Measurements from ENCODE around the gene CIRBP.

DNA sequence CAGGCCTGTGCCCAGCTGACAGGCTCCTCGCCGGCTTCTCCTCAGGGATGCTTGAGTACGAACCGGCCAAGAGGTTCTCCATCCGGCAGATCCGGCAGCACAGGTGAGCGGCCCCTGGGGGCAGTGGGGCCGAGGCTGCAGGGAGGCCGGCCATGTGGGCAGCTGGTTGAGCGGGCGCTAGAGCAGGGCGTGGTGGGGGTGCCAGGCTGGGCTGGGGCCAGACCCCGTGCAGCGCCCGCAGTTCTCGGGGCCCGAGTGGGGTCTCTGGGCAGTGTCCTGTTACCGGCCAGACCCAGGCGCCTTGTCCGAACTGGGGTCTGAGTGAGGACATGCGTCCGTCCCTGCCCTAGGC is 47.3 kb upstream of the CIRBP start:
- TF ChIP-seq, protein P1, sequence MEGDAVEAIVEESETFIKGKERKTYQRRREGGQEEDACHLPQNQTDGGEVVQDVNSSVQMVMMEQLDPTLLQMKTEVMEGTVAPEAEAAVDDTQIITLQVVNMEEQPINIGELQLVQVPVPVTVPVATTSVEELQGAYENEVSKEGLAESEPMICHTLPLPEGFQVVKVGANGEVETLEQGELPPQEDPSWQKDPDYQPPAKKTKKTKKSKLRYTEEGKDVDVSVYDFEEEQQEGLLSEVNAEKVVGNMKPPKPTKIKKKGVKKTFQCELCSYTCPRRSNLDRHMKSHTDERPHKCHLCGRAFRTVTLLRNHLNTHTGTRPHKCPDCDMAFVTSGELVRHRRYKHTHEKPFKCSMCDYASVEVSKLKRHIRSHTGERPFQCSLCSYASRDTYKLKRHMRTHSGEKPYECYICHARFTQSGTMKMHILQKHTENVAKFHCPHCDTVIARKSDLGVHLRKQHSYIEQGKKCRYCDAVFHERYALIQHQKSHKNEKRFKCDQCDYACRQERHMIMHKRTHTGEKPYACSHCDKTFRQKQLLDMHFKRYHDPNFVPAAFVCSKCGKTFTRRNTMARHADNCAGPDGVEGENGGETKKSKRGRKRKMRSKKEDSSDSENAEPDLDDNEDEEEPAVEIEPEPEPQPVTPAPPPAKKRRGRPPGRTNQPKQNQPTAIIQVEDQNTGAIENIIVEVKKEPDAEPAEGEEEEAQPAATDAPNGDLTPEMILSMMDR (IDR thresholded peaks at IDR 0.05) = no peak
- TF ChIP-seq POLR2A (IDR thresholded peaks at IDR 0.05) (no peak), POLR2AphosphoS5 (IDR thresholded peaks at IDR 0.05; ENCODE audit: insufficient read depth in 1 of 2, low read depth in 1 of 2) (no peak)

Measured in vagina (tissue), 2 donors.